Measurements from ENCODE around the gene CTXN3. TPM values are rescaled to one million over a fixed set of nuclear protein-coding genes. Genes with fewer than 3 reads are reported as not detected.

CTXN3 gene
- total RNA-seq, 1 donor from 2014 or later = 3.2 TPM

Other genes with a start within 250 kb of the CTXN3 start
- gene PRRC1, start 131.4 kb upstream of the CTXN3 start, total RNA-seq = 47.2 TPM
- gene CCDC192, start 54.3 kb downstream of the CTXN3 start, total RNA-seq = 0.25 TPM

Data from temporal lobe (tissue), 1 donor.